ENCODE measurements around the gene ATP6V1G2.

Gene ATP6V1G2

GRCh38 chr6:31534011-31534410 is 12.4 kb downstream of the ATP6V1G2 start:
- H3K79me1 ChIP-seq (ENCODE audit: low read length): peaks cover 32% of the 10 kb centered on the region
- peaks cover 51% of the 10 kb centered on the region for H3K36me3 ChIP-seq (ENCODE audit: control insufficient read depth, insufficient read depth, low read length)
- no peak overlapping the region for H4K8ac ChIP-seq (ENCODE audit: low read depth, low read length)
- H2BK15ac ChIP-seq (replicated peaks; ENCODE audit: low read depth): no peak overlapping the region
- H3K79me2 ChIP-seq (ENCODE audit: control insufficient read depth, insufficient read depth, low read length): peaks cover 34% of the 10 kb centered on the region
- H3K9ac ChIP-seq (ENCODE audit: low read length): no peak overlapping the region
- no peak overlapping the region for H3K56ac ChIP-seq (ENCODE audit: low read length)
- H3K4me3 ChIP-seq (ENCODE audit: low read length): no peak overlapping the region
- H2AK5ac ChIP-seq (ENCODE audit: low read length): no peak overlapping the region
- no peak overlapping the region for H3K4ac ChIP-seq (ENCODE audit: low read depth, low read length)
- WGBS (ENCODE audit: extremely low coverage, insufficient coverage, low lambda C conversion rate): no CpG with 5 or more reads among the region's 6 CpGs
- H3K23ac ChIP-seq (ENCODE audit: low read length): no peak overlapping the region
- H3K4me2 ChIP-seq (ENCODE audit: low read length): no peak overlapping the region
- no peak overlapping the region for H2BK5ac ChIP-seq (ENCODE audit: low read length)
- no peak overlapping the region for H3K27ac ChIP-seq (ENCODE audit: low read depth, low read length)
- peaks cover 2% of the 10 kb centered on the region for H3K4me1 ChIP-seq (ENCODE audit: control insufficient read depth, low read depth, low read length)
- DNase-seq: no peak
- no peaks in the 10 kb centered on the region for H3K27me3 ChIP-seq (ENCODE audit: insufficient read depth, low read length, poor library complexity)
- no peak overlapping the region for H3K18ac ChIP-seq (ENCODE audit: low read length)
- no peak overlapping the region for H2BK120ac ChIP-seq (ENCODE audit: low read depth, low read length)
- no peak overlapping the region for H4K5ac ChIP-seq (ENCODE audit: low read length)

DNA sequence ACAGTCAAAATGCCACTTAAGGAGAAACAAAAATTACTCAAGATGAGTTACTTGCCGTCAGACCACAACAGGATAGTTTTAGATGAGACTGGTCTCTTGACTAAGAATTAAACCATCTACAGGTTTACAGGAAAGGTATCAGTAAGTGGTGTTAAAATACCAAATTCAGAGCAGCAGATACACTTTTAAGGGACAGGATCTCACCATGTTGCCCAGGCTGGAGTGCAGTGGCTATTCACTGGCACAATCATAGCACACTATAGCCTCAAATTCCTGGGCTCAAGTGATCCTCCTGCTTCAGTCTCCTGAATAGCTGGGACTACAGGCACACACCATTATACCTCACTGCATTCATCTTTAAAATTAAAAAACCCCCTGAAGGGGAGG is 13.0 kb downstream of the ATP6V1G2 start:
- Histone ChIP-seq H4K5ac (ENCODE audit: low read length) (no peak overlapping the region), H3K79me2 (ENCODE audit: control insufficient read depth, insufficient read depth, low read length) (peaks cover 28% of the 10 kb centered on the region), H3K4ac (ENCODE audit: low read depth, low read length) (no peak overlapping the region), H3K36me3 (ENCODE audit: control insufficient read depth, insufficient read depth, low read length) (peaks cover 45% of the 10 kb centered on the region), H2BK5ac (ENCODE audit: low read length) (no peak overlapping the region), H3K4me2 (ENCODE audit: low read length) (no peak overlapping the region), H3K9ac (ENCODE audit: low read length) (no peak overlapping the region), H4K8ac (ENCODE audit: low read depth, low read length) (no peak overlapping the region), H3K4me1 (ENCODE audit: control insufficient read depth, low read depth, low read length) (peaks cover 2% of the 10 kb centered on the region), H3K27ac (ENCODE audit: low read depth, low read length) (no peak overlapping the region), H3K18ac (ENCODE audit: low read length) (no peak overlapping the region), H2BK15ac (replicated peaks; ENCODE audit: low read depth) (no peak overlapping the region), H3K56ac (ENCODE audit: low read length) (no peak overlapping the region), H3K79me1 (ENCODE audit: low read length) (peaks cover 32% of the 10 kb centered on the region), H3K27me3 (ENCODE audit: insufficient read depth, low read length, poor library complexity) (no peaks in the 10 kb centered on the region), H3K4me3 (ENCODE audit: low read length) (no peak overlapping the region), H2BK120ac (ENCODE audit: low read depth, low read length) (no peak overlapping the region), H2AK5ac (ENCODE audit: low read length) (no peak overlapping the region), H3K23ac (ENCODE audit: low read length) (no peak overlapping the region)
- no peak for DNase-seq
- no CpG with 5 or more reads among the region's 1 CpG for WGBS (ENCODE audit: extremely low coverage, insufficient coverage, low lambda C conversion rate)

GRCh38 chr6:31532644-31533454 is 13.6 kb downstream of the ATP6V1G2 start:
- no peak overlapping the region for H3K4me3 ChIP-seq (ENCODE audit: low read length)
- H3K4me1 ChIP-seq (ENCODE audit: control insufficient read depth, low read depth, low read length): peaks cover 2% of the 10 kb centered on the region
- peaks cover 44% of the 10 kb centered on the region for H3K36me3 ChIP-seq (ENCODE audit: control insufficient read depth, insufficient read depth, low read length)
- no peaks in the 10 kb centered on the region for H3K27me3 ChIP-seq (ENCODE audit: insufficient read depth, low read length, poor library complexity)
- no peak overlapping the region for H2BK15ac ChIP-seq (replicated peaks; ENCODE audit: low read depth)
- no CpG with 5 or more reads among the region's 9 CpGs for WGBS (ENCODE audit: extremely low coverage, insufficient coverage, low lambda C conversion rate)
- H3K27ac ChIP-seq (ENCODE audit: low read depth, low read length): no peak overlapping the region
- peaks cover 32% of the 10 kb centered on the region for H3K79me1 ChIP-seq (ENCODE audit: low read length)
- DNase-seq: no peak
- H2AK5ac ChIP-seq (ENCODE audit: low read length): no peak overlapping the region
- no peak overlapping the region for H2BK5ac ChIP-seq (ENCODE audit: low read length)
- no peak overlapping the region for H3K9ac ChIP-seq (ENCODE audit: low read length)
- H4K8ac ChIP-seq (ENCODE audit: low read depth, low read length): no peak overlapping the region
- no peak overlapping the region for H4K5ac ChIP-seq (ENCODE audit: low read length)
- no peak overlapping the region for H3K18ac ChIP-seq (ENCODE audit: low read length)
- H3K56ac ChIP-seq (ENCODE audit: low read length): no peak overlapping the region
- no peak overlapping the region for H3K4me2 ChIP-seq (ENCODE audit: low read length)
- no peak overlapping the region for H3K4ac ChIP-seq (ENCODE audit: low read depth, low read length)
- no peak overlapping the region for H3K23ac ChIP-seq (ENCODE audit: low read length)
- peaks cover 23% of the 10 kb centered on the region for H3K79me2 ChIP-seq (ENCODE audit: control insufficient read depth, insufficient read depth, low read length)
- no peak overlapping the region for H2BK120ac ChIP-seq (ENCODE audit: low read depth, low read length)

DNA sequence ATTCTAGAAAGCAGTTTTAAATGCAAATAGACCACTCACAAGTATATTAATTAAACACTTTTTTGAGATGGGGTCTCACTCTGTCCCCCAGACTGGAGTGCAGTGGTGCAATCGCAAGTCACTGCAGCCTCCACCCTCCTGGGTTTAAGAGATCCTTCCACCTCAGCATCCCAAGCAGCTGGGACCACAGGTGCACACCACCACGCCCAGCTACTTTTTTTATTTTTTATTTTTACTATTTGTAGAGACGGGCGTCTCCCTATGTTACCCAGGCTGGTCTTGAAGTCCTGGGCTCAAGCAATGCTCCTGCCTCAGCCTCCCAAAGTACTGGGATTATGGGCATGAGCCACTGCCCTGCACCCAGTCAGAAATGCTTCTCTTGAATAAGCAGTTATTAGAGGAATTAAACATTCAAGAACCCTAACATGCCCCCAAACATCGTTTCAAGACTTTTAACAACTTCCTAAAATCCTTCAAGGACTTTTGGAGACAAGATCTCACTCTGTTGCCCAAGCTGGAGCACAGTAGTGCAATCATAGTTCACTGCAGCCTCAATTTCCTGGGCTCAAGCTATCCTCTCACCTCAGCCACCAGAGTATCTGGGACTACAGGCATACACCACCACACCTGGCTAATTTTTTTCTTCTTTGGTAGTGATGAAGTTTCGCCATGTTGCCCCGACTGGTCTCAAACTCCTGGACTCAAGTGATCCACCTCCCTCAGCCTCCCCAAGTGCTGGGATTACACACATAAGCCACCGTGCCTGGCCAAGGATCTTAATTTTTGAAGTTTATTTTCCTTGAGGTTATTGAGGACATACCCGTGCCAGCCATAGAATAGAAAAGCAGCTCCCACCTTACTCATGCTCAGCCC is 14.4 kb downstream of the ATP6V1G2 start:
- H3K4me3 ChIP-seq (ENCODE audit: low read length): no peak overlapping the region
- no peak overlapping the region for H4K8ac ChIP-seq (ENCODE audit: low read depth, low read length)
- no peaks in the 10 kb centered on the region for H3K27me3 ChIP-seq (ENCODE audit: insufficient read depth, low read length, poor library complexity)
- no peak overlapping the region for H3K4ac ChIP-seq (ENCODE audit: low read depth, low read length)
- no peak overlapping the region for H3K27ac ChIP-seq (ENCODE audit: low read depth, low read length)
- no peak overlapping the region for H3K23ac ChIP-seq (ENCODE audit: low read length)
- H2BK5ac ChIP-seq (ENCODE audit: low read length): no peak overlapping the region
- H3K79me2 ChIP-seq (ENCODE audit: control insufficient read depth, insufficient read depth, low read length): peaks cover 19% of the 10 kb centered on the region
- no peak overlapping the region for H3K4me2 ChIP-seq (ENCODE audit: low read length)
- no peak overlapping the region for H3K56ac ChIP-seq (ENCODE audit: low read length)
- no peak overlapping the region for H4K5ac ChIP-seq (ENCODE audit: low read length)
- no CpG with 5 or more reads among the region's 9 CpGs for WGBS (ENCODE audit: extremely low coverage, insufficient coverage, low lambda C conversion rate)
- no peak overlapping the region for H2BK120ac ChIP-seq (ENCODE audit: low read depth, low read length)
- no peak for DNase-seq
- H3K4me1 ChIP-seq (ENCODE audit: control insufficient read depth, low read depth, low read length): peaks cover 2% of the 10 kb centered on the region
- peaks cover 44% of the 10 kb centered on the region for H3K36me3 ChIP-seq (ENCODE audit: control insufficient read depth, insufficient read depth, low read length)
- no peak overlapping the region for H3K9ac ChIP-seq (ENCODE audit: low read length)
- H3K18ac ChIP-seq (ENCODE audit: low read length): no peak overlapping the region
- H2BK15ac ChIP-seq (replicated peaks; ENCODE audit: low read depth): no peak overlapping the region
- no peak overlapping the region for H2AK5ac ChIP-seq (ENCODE audit: low read length)
- peaks cover 32% of the 10 kb centered on the region for H3K79me1 ChIP-seq (ENCODE audit: low read length)

DNA sequence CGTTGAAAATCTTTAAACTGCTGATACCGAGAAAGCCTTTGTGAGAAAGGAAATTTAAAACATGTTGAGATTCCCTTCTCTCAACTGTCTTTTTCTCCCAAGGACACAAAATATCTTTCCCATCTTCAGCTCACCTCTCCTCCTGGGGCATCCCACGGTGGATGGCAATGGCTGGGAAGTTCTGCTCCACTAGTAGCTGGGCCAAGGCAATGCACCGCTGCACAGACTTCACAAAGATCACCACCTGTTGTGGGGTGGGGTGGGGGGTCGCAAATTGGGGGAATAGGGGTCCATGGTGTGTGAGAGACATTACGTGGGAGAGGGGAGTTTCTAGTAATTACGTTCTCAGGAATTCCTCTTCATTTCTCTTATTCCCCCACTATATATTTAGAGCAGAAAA is 15.2 kb downstream of the ATP6V1G2 start:
- no peak for DNase-seq
- Histone ChIP-seq H2BK15ac (replicated peaks; ENCODE audit: low read depth) (no peak overlapping the region), H3K4me3 (ENCODE audit: low read length) (no peak overlapping the region), H3K4ac (ENCODE audit: low read depth, low read length) (no peak overlapping the region), H3K36me3 (ENCODE audit: control insufficient read depth, insufficient read depth, low read length) (peaks cover 38% of the 10 kb centered on the region), H2AK5ac (ENCODE audit: low read length) (no peak overlapping the region), H3K27me3 (ENCODE audit: insufficient read depth, low read length, poor library complexity) (no peaks in the 10 kb centered on the region), H3K79me1 (ENCODE audit: low read length) (peaks cover 28% of the 10 kb centered on the region), H3K4me2 (ENCODE audit: low read length) (no peak overlapping the region), H3K18ac (ENCODE audit: low read length) (no peak overlapping the region), H3K4me1 (ENCODE audit: control insufficient read depth, low read depth, low read length) (peaks cover 2% of the 10 kb centered on the region), H3K23ac (ENCODE audit: low read length) (no peak overlapping the region), H4K8ac (ENCODE audit: low read depth, low read length) (no peak overlapping the region), H2BK5ac (ENCODE audit: low read length) (no peak overlapping the region), H3K27ac (ENCODE audit: low read depth, low read length) (no peak overlapping the region), H3K56ac (ENCODE audit: low read length) (no peak overlapping the region), H3K9ac (ENCODE audit: low read length) (no peak overlapping the region), H4K5ac (ENCODE audit: low read length) (no peak overlapping the region), H2BK120ac (ENCODE audit: low read depth, low read length) (no peak overlapping the region), H3K79me2 (ENCODE audit: control insufficient read depth, insufficient read depth, low read length) (peaks cover 12% of the 10 kb centered on the region)
- no CpG with 5 or more reads among the region's 7 CpGs for WGBS (ENCODE audit: extremely low coverage, insufficient coverage, low lambda C conversion rate)

Data from mesendoderm (in vitro differentiated cells).